Measurements from ENCODE around the gene RELB. TPM values are rescaled to one million over a fixed set of nuclear protein-coding genes. Genes with fewer than 3 reads are reported as not detected.

The RELB gene
- total RNA-seq, 3 donors from 2014 or later = 20.9 to 30.3 (median 21.1) TPM

DNA sequence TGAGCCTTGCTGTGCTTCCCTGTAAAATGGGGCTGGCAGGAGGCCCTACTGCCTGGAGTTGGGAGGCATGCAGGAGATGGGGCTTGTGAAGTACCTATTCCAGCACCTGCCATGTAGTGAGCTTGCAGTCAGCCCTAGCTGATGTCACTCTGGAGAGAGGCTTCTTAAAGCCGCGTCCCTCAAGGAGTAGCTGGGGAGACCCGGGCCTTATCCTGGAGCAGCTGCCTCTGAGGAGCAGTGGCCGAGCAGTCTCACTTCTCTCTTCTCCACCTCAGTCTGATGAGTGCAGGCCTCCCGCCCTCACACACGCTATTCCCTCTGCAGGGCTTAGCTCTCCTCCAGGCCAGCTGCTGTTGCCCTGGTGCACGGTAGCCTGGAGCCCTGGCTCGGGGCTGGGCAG, 55.6 kb downstream of the RELB start:
- Histone ChIP-seq H3K9me3 (no peaks in the 10 kb centered on the region), H3K4me3 (no peak overlapping the region), H3K36me3 (ENCODE audit: low read depth) (peaks cover 22% of the 10 kb centered on the region), H3K4me1 (ENCODE audit: low read depth) (no peaks in the 10 kb centered on the region)
- intact Hi-C loops (cut with DNase I, micrococcal nuclease) = no loop called here
- no peak for ATAC-seq
- no peak for DNase-seq
- TF ChIP-seq, protein P1, sequence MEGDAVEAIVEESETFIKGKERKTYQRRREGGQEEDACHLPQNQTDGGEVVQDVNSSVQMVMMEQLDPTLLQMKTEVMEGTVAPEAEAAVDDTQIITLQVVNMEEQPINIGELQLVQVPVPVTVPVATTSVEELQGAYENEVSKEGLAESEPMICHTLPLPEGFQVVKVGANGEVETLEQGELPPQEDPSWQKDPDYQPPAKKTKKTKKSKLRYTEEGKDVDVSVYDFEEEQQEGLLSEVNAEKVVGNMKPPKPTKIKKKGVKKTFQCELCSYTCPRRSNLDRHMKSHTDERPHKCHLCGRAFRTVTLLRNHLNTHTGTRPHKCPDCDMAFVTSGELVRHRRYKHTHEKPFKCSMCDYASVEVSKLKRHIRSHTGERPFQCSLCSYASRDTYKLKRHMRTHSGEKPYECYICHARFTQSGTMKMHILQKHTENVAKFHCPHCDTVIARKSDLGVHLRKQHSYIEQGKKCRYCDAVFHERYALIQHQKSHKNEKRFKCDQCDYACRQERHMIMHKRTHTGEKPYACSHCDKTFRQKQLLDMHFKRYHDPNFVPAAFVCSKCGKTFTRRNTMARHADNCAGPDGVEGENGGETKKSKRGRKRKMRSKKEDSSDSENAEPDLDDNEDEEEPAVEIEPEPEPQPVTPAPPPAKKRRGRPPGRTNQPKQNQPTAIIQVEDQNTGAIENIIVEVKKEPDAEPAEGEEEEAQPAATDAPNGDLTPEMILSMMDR (IDR thresholded peaks at IDR 0.05) = no peak

DNA sequence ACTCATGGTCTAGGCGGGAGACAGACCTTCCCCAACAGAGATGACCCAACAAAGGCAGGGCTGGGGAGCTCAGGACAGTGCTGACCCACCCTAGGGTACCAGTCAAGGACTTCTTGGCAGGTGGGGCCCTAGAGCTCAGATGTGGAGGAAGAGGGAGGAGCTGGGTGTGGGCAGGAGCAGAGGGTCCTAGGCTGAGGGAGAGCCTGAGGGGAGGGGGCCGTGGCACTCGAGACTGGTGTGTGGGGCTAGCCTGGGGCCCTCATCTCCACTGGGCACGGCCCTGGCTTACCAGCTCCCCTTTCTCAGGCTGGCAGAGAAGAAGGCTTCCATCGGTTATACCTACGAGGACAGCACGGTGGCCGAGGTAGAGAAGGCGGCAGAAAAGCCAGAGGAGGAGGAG, 56.2 kb downstream of the RELB start:
- no peaks in the 10 kb centered on the region for H3K4me1 ChIP-seq (ENCODE audit: low read depth)
- H3K36me3 ChIP-seq (ENCODE audit: low read depth) = peaks cover 22% of the 10 kb centered on the region
- no peak overlapping the region for H3K4me3 ChIP-seq
- intact Hi-C loops (cut with DNase I, micrococcal nuclease) = no loop called here
- H3K9me3 ChIP-seq = no peaks in the 10 kb centered on the region
- no peak for ATAC-seq
- no peak for DNase-seq
- TF ChIP-seq, protein P1 (IDR thresholded peaks at IDR 0.05) = no peak

DNA sequence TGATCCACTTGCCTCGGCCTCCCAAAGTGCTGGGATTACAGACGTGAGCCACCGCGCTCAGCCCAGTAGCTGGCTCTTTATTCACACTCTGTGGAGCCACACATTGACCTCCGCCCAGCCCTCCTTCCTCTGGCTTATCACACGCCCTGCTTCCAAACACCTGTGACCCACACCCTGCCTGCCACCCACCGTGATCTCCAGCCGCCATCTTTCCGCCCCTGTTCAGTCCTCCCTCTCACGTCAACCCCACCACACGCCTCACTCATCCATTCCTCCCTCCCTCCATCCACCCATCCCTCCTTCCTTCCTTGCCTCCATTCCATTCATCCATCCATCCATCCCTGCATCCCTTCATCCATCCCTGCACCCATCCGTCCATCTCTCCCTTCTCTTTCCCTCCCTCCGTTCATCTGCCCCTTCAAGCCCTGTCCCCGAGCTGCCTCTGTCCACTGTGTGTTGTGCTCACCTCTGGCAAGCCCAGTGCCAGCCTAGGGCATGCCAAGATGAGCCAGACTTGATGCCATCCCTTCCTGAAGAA, 57.4 kb downstream of the RELB start:
- TF ChIP-seq, protein P1 (IDR thresholded peaks at IDR 0.05) = no peak
- no peaks in the 10 kb centered on the region for H3K4me1 ChIP-seq (ENCODE audit: low read depth)
- DNase-seq (no peak), ATAC-seq (no peak)
- intact Hi-C loops (cut with DNase I, micrococcal nuclease) = no loop called here
- peaks cover 22% of the 10 kb centered on the region for H3K36me3 ChIP-seq (ENCODE audit: low read depth)
- H3K9me3 ChIP-seq = no peaks in the 10 kb centered on the region
- no peak overlapping the region for H3K4me3 ChIP-seq

DNA sequence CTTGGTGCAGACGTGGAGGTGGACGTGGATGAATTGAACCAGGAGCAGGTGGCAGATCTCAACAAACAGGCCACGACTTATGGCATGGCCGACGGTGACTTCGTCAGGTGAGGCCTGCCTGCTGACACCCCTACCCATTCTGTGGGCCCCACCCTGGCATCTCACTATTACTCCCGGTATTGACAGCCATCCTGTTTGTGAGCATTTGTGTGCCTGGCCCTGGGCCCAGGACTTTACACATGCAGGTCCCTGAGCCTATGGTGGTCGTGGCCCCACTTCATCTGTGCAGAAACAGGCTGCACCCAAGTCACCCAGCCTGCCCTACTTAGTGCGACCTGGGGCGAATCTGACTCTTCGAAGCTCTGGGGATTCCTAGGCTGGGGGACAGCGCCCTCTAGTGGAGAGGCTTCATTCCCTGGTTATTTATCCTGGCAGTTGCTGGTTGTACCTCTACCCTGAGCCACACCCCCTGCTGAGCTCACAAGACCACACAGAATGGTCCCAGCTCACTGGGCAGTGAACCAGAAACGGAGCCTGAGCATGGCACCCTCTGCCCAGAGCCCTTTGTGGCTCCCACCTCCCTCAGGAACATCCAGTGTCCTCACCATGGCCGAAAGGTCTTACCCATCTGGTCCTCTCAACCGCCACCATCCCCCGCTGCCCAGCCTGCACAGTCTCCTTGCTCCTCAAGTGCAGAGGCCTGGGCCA, 58.1 kb downstream of the RELB start:
- peaks cover 25% of the 10 kb centered on the region for H3K36me3 ChIP-seq (ENCODE audit: low read depth)
- TF ChIP-seq, protein P1 (IDR thresholded peaks at IDR 0.05) = peak; percentile 79
- no peaks in the 10 kb centered on the region for H3K4me1 ChIP-seq (ENCODE audit: low read depth)
- DNase-seq (peak in 2 of 3 donors; percentile 84 to 94), ATAC-seq (peak; percentile 93)
- H3K4me3 ChIP-seq = no peak overlapping the region
- no peaks in the 10 kb centered on the region for H3K9me3 ChIP-seq
- intact Hi-C loops (cut with DNase I, micrococcal nuclease) = no loop called here

DNA sequence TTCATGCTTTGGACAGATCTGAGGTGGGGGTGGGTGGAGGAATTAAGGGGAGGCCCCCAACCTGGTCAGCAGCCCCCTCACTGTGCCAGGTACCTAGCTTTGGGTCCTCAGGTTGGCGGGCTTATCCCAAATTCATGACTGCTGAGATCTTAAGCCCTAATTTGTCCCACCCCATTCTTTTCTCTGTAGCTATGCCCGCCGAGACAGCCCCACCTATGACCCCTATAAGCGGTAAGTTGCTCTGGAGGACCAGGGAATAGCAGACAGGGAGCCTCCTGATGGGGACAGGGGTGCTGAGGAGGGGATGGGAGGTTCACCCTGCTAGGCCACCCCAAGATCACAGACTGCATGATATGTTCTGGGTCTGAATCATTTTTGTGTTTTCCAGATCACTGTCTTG, 60.7 kb downstream of the RELB start:
- no peak for ATAC-seq
- intact Hi-C loops (cut with DNase I, micrococcal nuclease) = no loop called here
- peaks cover 23% of the 10 kb centered on the region for H3K36me3 ChIP-seq (ENCODE audit: low read depth)

More for the DNA sequence above, 60.7 kb downstream of the RELB start:
- no peaks in the 10 kb centered on the region for H3K9me3 ChIP-seq
- no peak for DNase-seq
- no peaks in the 10 kb centered on the region for H3K4me1 ChIP-seq (ENCODE audit: low read depth)
- TF ChIP-seq, protein P1 (IDR thresholded peaks at IDR 0.05) = no peak
- no peak overlapping the region for H3K4me3 ChIP-seq

All from mucosa of descending colon (tissue), 3 donors.